Astrocyte (in vitro differentiated cells and primary cell): ENCODE results near the gene VEZT.

Experiments
- EZH2 ChIP-seq: IDR thresholded peaks from 2 replicates; pipeline ENCODE4 v1.6.1; 2012; ENCODE audit warnings: mild to moderate bottlenecking, low read length, inconsistent platforms; ENCODE audit not compliant: insufficient read depth
- TF ChIP-seq, protein P1 (sequence below): IDR thresholded peaks from 2 replicates; pipeline ENCODE4 v1.5.1; 2011; ENCODE audit warnings: low read depth, mild to moderate bottlenecking, inconsistent platforms, low read length, moderate library complexity; ENCODE audit not compliant: insufficient read depth

DNA sequence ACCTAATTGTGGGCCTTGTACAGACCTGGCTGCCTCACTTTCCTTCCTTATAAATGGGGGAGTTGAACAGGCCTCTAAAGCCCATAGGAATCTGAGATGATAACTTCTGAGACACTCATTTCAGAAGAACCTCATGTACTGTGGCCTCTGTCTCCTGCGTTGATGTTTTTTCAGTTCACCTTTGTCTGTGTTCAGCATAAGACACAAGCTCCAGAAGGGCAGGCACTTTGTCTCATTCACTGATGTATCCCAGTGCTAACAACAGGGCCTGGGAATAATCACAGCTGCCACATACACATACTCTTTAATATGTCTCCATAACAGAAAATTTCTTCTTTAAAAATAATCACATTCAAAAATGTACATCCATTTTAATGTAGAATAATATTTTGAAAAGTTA lies 3.7 kb upstream of the VEZT start:
- TF ChIP-seq, protein P1, sequence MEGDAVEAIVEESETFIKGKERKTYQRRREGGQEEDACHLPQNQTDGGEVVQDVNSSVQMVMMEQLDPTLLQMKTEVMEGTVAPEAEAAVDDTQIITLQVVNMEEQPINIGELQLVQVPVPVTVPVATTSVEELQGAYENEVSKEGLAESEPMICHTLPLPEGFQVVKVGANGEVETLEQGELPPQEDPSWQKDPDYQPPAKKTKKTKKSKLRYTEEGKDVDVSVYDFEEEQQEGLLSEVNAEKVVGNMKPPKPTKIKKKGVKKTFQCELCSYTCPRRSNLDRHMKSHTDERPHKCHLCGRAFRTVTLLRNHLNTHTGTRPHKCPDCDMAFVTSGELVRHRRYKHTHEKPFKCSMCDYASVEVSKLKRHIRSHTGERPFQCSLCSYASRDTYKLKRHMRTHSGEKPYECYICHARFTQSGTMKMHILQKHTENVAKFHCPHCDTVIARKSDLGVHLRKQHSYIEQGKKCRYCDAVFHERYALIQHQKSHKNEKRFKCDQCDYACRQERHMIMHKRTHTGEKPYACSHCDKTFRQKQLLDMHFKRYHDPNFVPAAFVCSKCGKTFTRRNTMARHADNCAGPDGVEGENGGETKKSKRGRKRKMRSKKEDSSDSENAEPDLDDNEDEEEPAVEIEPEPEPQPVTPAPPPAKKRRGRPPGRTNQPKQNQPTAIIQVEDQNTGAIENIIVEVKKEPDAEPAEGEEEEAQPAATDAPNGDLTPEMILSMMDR: no peak
- TF ChIP-seq EZH2: no peak
